ENCODE measurements around the gene WDR86. TPM values are rescaled to one million over a fixed set of nuclear protein-coding genes. Genes with fewer than 3 reads are reported as not detected.

WDR86 gene
- total and polyA plus RNA-seq, 8 donors = 0.85 to 24.1 (median 19.5) TPM

GRCh38 chr7:151455690-151456089 lies 45.9 kb upstream of the WDR86 start:
- peaks cover 0 to 4% of the 10 kb centered on the region in 2 donors for H3K27me3 ChIP-seq
- no peak for TF ChIP-seq CTCF (IDR thresholded peaks at IDR 0.05)
- H3K27ac ChIP-seq = no peak overlapping the region
- H3K9me3 ChIP-seq = no peaks in the 10 kb centered on the region
- no peak overlapping the region for H3K4me3 ChIP-seq
- ATAC-seq (no peak), DNase-seq (no peak)
- no peaks in the 10 kb centered on the region for H3K36me3 ChIP-seq
- H3K4me1 ChIP-seq = peaks cover 9 to 12% of the 10 kb centered on the region in 2 donors
- intact Hi-C loops (cut with DNase I) = no loop called here

GRCh38 chr7:151454932-151455530 lies 45.2 kb upstream of the WDR86 start:
- H3K36me3 ChIP-seq = no peaks in the 10 kb centered on the region
- no peak overlapping the region for H3K27ac ChIP-seq
- TF ChIP-seq CTCF (IDR thresholded peaks at IDR 0.05) = no peak
- no peaks in the 10 kb centered on the region for H3K9me3 ChIP-seq
- H3K4me3 ChIP-seq = no peak overlapping the region
- DNase-seq (no peak), ATAC-seq (no peak)
- intact Hi-C loops (cut with DNase I) = no loop called here
- peaks cover 0 to 5% of the 10 kb centered on the region in 2 donors for H3K27me3 ChIP-seq
- H3K4me1 ChIP-seq = peaks cover 3 to 6% of the 10 kb centered on the region in 2 donors

DNA sequence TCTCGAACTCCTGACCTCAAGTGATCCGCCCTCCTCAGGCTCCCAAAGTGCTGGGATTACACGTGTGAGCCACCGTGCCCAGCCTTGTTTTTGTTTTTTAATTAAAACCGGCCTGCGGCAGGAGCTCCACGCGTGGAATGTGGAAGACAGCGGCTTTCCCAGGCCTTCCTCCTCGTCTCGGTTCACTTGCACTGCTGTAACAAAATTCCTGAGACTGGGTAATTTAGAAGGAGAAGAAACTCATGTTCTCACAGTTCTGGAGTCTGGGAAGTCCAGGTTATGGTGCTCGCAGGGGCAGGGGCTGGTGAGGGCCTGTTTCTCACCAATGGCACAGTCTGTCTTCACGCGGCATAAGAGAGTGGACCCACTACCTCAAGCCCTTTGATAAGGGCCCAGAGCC lies 44.5 kb upstream of the WDR86 start:
- H3K4me3 ChIP-seq = no peak overlapping the region
- intact Hi-C loops (cut with DNase I) = no loop called here
- DNase-seq (no peak), ATAC-seq (no peak)
- H3K36me3 ChIP-seq = no peaks in the 10 kb centered on the region
- no peak overlapping the region for H3K27ac ChIP-seq
- no peak for TF ChIP-seq CTCF (IDR thresholded peaks at IDR 0.05)
- no peaks in the 10 kb centered on the region for H3K4me1 ChIP-seq
- no peaks in the 10 kb centered on the region for H3K9me3 ChIP-seq
- H3K27me3 ChIP-seq = peaks cover 0 to 4% of the 10 kb centered on the region in 2 donors

DNA sequence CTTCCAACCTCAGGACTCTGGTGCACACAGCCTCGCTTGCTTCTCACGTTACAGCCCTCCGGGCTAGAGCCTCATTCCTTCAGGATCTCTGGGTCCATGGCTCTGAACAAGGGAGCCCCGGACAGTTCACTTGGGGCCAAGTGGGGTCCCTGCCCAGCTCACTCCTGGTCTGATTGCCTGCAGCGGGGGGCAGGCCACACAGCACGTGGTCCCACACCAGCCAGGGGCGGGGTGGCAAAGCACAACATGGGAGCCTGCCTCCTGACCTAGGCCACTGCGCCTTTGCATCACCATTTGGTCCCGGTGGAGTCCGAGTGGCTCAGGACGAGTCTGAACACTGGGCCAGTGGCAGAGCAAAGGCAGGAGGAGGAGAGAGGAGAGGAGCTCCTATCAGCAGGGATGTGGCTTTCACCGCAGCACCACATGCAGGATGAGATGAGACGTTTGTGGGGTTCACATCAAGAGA lies 43.5 kb upstream of the WDR86 start:
- ATAC-seq (no peak), DNase-seq (no peak)
- TF ChIP-seq CTCF (IDR thresholded peaks at IDR 0.05) = no peak
- no peaks in the 10 kb centered on the region for H3K36me3 ChIP-seq
- peaks cover 0 to 10% of the 10 kb centered on the region in 2 donors for H3K27me3 ChIP-seq
- no peaks in the 10 kb centered on the region for H3K9me3 ChIP-seq
- H3K27ac ChIP-seq = no peak overlapping the region
- no peak overlapping the region for H3K4me3 ChIP-seq
- intact Hi-C loops (cut with DNase I) = no loop called here
- peaks cover 0 to 2% of the 10 kb centered on the region in 2 donors for H3K4me1 ChIP-seq

GRCh38 chr7:151452680-151453325 lies 43.0 kb upstream of the WDR86 start:
- intact Hi-C loops (cut with DNase I) = no loop called here
- no peak for ATAC-seq
- H3K9me3 ChIP-seq = no peaks in the 10 kb centered on the region
- H3K4me3 ChIP-seq = no peak overlapping the region
- H3K27ac ChIP-seq = no peak overlapping the region
- peaks cover 0 to 15% of the 10 kb centered on the region in 2 donors for H3K27me3 ChIP-seq
- H3K36me3 ChIP-seq = no peaks in the 10 kb centered on the region
- TF ChIP-seq CTCF (IDR thresholded peaks at IDR 0.05) = no peak
- H3K4me1 ChIP-seq = peaks cover 0 to 8% of the 10 kb centered on the region in 2 donors
- no peak for DNase-seq
